ENCODE measurements around the gene HIPK3.
"Not testable (repeated sequence)": the region's sequence is repeated elsewhere in the genome, so short reads cannot be mapped to it uniquely, and the experiment has no call there.

HIPK3 gene

GRCh38 chr11:33214767-33215166 is 42.4 kb upstream of the HIPK3 start:
- Histone ChIP-seq H2AFZ (ENCODE audit: low read length) (no peak overlapping the region), H3K79me2 (ENCODE audit: insufficient read depth, low read length) (no peaks in the 10 kb centered on the region), H3K27me3 (ENCODE audit: insufficient read depth, low read length, poor library complexity, severe bottlenecking) (no peaks in the 10 kb centered on the region), H3K4me2 (ENCODE audit: low read depth, low read length, poor library complexity, severe bottlenecking) (no peak overlapping the region), H3K4me1 (ENCODE audit: insufficient read depth, low read length, poor library complexity, severe bottlenecking) (no peaks in the 10 kb centered on the region), H3K4me3 (ENCODE audit: low read length, poor library complexity, severe bottlenecking) (no peak overlapping the region), H3K36me3 (ENCODE audit: insufficient read depth, low read length) (no peaks in the 10 kb centered on the region), H3K9me2 (replicated peaks; ENCODE audit: low read depth, low read length) (no peaks in the 10 kb centered on the region), H3K9me3 (ENCODE audit: insufficient read depth, low read depth, low read length) (no peaks in the 10 kb centered on the region), H3F3A (ENCODE audit: low read depth) (no peaks in the 10 kb centered on the region), H3K9ac (ENCODE audit: low read depth, low read length, poor library complexity, severe bottlenecking) (no peak overlapping the region), H4K20me1 (ENCODE audit: insufficient read depth, low read length, poor library complexity, severe bottlenecking) (no peaks in the 10 kb centered on the region)
- no peak for TF ChIP-seq CTCF (conservative IDR thresholded peaks at IDR 0.05; ENCODE audit: low read length)
- no peak for TF ChIP-seq EZH2phosphoT487 (IDR thresholded peaks at IDR 0.05; ENCODE audit: borderline replicate concordance)

- H3K9me3 ChIP-seq (ENCODE audit: insufficient read depth, low read depth, low read length); H3K36me3 ChIP-seq (ENCODE audit: insufficient read depth, low read length); H3K4me1 ChIP-seq (ENCODE audit: insufficient read depth, low read length, poor library complexity, severe bottlenecking); H3K79me2 ChIP-seq (ENCODE audit: insufficient read depth, low read length); H4K20me1 ChIP-seq (ENCODE audit: insufficient read depth, low read length, poor library complexity, severe bottlenecking); H3K9me2 ChIP-seq (replicated peaks; ENCODE audit: low read depth, low read length); H3K9ac ChIP-seq (ENCODE audit: low read depth, low read length, poor library complexity, severe bottlenecking); H3K27me3 ChIP-seq (ENCODE audit: insufficient read depth, low read length, poor library complexity, severe bottlenecking); H3K4me3 ChIP-seq (ENCODE audit: low read length, poor library complexity, severe bottlenecking); H3K4me2 ChIP-seq (ENCODE audit: low read depth, low read length, poor library complexity, severe bottlenecking); H2AFZ ChIP-seq (ENCODE audit: low read length); H3F3A ChIP-seq (ENCODE audit: low read depth): not testable (repeated sequence)
Observed at GRCh38 chr11:33216676-33217075, 40.5 kb upstream of the HIPK3 start.

GRCh38 chr11:33222052-33222750 is 35.0 kb upstream of the HIPK3 start:
- Histone ChIP-seq H3K4me3 (ENCODE audit: low read length, poor library complexity, severe bottlenecking) (no peak overlapping the region), H3K9me3 (ENCODE audit: insufficient read depth, low read depth, low read length) (no peaks in the 10 kb centered on the region), H3K27me3 (ENCODE audit: insufficient read depth, low read length, poor library complexity, severe bottlenecking) (no peaks in the 10 kb centered on the region), H3K36me3 (ENCODE audit: insufficient read depth, low read length) (no peaks in the 10 kb centered on the region), H4K20me1 (ENCODE audit: insufficient read depth, low read length, poor library complexity, severe bottlenecking) (no peaks in the 10 kb centered on the region), H3K9me2 (replicated peaks; ENCODE audit: low read depth, low read length) (no peaks in the 10 kb centered on the region), H3K79me2 (ENCODE audit: insufficient read depth, low read length) (no peaks in the 10 kb centered on the region), H2AFZ (ENCODE audit: low read length) (no peak overlapping the region), H3F3A (ENCODE audit: low read depth) (no peaks in the 10 kb centered on the region), H3K4me1 (ENCODE audit: insufficient read depth, low read length, poor library complexity, severe bottlenecking) (no peaks in the 10 kb centered on the region), H3K9ac (ENCODE audit: low read depth, low read length, poor library complexity, severe bottlenecking) (no peak overlapping the region), H3K4me2 (ENCODE audit: low read depth, low read length, poor library complexity, severe bottlenecking) (no peak overlapping the region)
- TF ChIP-seq EZH2phosphoT487 (IDR thresholded peaks at IDR 0.05; ENCODE audit: borderline replicate concordance) (no peak), CTCF (conservative IDR thresholded peaks at IDR 0.05; ENCODE audit: low read length) (no peak)

GRCh38 chr11:33225371-33225770 is 31.8 kb upstream of the HIPK3 start:
- no peak overlapping the region for H3K4me3 ChIP-seq (ENCODE audit: low read length, poor library complexity, severe bottlenecking)
- no peaks in the 10 kb centered on the region for H3K79me2 ChIP-seq (ENCODE audit: insufficient read depth, low read length)
- H3K27me3 ChIP-seq (ENCODE audit: insufficient read depth, low read length, poor library complexity, severe bottlenecking): no peaks in the 10 kb centered on the region
- no peaks in the 10 kb centered on the region for H4K20me1 ChIP-seq (ENCODE audit: insufficient read depth, low read length, poor library complexity, severe bottlenecking)
- H3K9me2 ChIP-seq (replicated peaks; ENCODE audit: low read depth, low read length): no peaks in the 10 kb centered on the region
- H3K4me1 ChIP-seq (ENCODE audit: insufficient read depth, low read length, poor library complexity, severe bottlenecking): no peaks in the 10 kb centered on the region
- no peak overlapping the region for H3K9ac ChIP-seq (ENCODE audit: low read depth, low read length, poor library complexity, severe bottlenecking)
- H3K4me2 ChIP-seq (ENCODE audit: low read depth, low read length, poor library complexity, severe bottlenecking): no peak overlapping the region
- no peaks in the 10 kb centered on the region for H3K9me3 ChIP-seq (ENCODE audit: insufficient read depth, low read depth, low read length)
- TF ChIP-seq EZH2phosphoT487 (IDR thresholded peaks at IDR 0.05; ENCODE audit: borderline replicate concordance) (no peak), CTCF (conservative IDR thresholded peaks at IDR 0.05; ENCODE audit: low read length) (no peak)
- no peaks in the 10 kb centered on the region for H3F3A ChIP-seq (ENCODE audit: low read depth)
- no peaks in the 10 kb centered on the region for H3K36me3 ChIP-seq (ENCODE audit: insufficient read depth, low read length)
- H2AFZ ChIP-seq (ENCODE audit: low read length): no peak overlapping the region

Measured in Loucy (cell line).